Cerebellar cortex (tissue), 1 donor: ENCODE results near the gene NF1.
"Not testable (repeated sequence)": the region's sequence is repeated elsewhere in the genome, so short reads cannot be mapped to it uniquely, and the experiment has no call there.

Source experiments
- DNase-seq: peaks from one replicate; pipeline ENCODE4 v3.0.0-alpha.2; 2015; ENCODE audit warnings: low spot score

NF1 gene

DNA sequence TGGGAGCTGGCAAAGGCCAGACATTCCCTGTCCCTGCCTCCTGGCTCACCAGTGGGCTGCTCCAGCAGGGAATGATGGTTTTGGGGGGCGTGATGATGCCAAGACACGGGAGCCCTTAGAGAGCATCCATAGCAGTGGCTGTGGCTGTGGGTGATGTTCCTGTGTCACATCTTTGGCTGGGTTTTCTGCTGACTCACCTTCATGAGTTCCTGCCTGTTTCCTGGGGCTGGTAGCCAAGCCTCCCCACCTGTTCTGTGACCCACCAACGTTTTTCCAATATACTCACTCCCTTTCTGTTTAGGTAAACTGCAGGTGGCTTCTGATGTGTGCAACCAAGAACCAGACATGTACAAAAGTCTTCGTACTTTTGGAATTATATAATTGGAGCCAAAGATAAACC, 16.5 kb upstream of the NF1 start:
- peak; percentile 61 for DNase-seq

DNA sequence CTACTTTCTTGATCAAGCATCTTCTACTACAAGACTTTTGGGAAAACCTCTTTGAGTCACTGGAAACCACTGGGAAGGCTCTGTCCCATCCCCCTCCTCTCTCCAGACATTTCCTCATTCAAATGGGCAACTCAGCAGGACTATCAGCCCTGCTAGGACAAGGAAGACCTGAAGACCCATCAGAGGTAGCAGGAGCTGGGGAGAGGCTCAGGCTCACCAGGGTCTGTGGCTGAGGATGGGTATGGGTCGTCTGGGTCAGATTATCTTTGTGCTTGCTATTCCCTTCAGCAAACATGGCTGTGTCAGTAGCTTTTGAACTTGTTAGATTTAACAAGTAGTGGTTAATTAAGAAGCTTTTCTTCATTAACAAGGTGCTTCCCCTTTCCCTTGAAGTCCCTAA, 15.0 kb upstream of the NF1 start:
- no peak for DNase-seq

- DNase-seq = no peak
Observed at GRCh38 chr17:31085563-31085962, 9.2 kb upstream of the NF1 start.

- DNase-seq = no peak
Observed at GRCh38 chr17:31089471-31089870, 5.3 kb upstream of the NF1 start.

GRCh38 chr17:31090650-31091049, 4.1 kb upstream of the NF1 start:
- not testable (repeated sequence) for DNase-seq

DNA sequence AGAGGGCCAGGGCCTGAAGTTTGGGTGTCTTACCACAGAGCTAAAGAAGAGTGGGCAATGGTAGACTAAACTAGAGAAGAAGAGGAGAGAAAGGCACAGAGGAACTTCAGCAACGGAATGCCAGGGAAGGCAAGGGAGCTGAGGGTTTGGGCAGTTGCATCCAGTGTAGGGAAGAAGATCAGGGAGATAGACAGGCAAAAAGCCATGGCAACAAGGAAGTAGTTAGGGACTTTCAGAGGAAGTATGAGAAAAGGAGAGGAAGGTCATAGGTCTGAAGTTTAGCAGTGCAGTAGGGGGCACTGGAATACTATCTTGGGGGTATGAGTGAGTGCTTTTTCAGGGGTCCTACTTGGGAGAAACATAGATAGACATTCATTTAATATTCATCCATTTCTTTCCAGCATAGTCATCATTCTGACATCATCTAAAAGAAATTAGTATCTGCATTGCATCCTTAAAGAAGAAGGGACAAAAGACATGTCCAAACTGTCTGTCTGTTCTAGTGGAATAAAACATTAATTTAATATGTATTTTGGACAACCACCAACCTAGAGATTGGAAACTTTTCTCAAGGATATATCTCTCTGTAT, 2.2 kb upstream of the NF1 start:
- DNase-seq = no peak

DNA sequence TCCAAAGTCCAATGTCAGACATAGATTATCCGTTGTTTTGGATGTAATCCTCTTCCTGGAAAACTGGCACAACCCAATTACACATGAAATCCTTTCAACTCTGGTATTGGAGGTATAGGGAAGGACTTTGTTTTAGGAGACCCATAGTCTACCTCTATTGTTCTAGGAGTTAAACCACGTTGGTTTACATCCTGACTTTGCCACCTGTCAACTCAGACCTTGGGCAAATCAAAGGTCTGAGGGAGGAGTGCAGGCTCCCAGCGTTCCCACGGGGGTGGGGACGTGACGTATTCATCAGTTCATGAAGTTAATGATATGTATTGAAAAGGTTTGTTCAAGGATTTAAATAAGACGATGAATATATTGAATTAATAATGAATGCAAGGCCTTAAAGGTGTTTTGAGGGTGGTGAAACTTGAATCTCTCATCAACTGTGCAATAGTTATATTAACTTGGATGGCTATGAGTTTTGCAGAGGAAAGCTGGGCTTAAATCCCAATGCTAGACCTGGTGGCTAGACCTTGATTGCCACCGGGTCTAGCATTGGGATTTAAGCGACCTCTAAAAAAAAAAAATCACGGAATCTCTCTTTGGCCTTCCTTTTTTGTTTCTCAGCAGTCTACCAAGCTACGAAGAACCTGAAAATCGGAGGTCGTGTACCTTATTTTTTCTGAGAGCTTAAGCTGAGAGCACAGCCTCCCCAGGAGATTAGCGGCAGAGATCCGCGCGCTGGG, 744 bp upstream of the NF1 start:
- DNase-seq = no peak

DNA sequence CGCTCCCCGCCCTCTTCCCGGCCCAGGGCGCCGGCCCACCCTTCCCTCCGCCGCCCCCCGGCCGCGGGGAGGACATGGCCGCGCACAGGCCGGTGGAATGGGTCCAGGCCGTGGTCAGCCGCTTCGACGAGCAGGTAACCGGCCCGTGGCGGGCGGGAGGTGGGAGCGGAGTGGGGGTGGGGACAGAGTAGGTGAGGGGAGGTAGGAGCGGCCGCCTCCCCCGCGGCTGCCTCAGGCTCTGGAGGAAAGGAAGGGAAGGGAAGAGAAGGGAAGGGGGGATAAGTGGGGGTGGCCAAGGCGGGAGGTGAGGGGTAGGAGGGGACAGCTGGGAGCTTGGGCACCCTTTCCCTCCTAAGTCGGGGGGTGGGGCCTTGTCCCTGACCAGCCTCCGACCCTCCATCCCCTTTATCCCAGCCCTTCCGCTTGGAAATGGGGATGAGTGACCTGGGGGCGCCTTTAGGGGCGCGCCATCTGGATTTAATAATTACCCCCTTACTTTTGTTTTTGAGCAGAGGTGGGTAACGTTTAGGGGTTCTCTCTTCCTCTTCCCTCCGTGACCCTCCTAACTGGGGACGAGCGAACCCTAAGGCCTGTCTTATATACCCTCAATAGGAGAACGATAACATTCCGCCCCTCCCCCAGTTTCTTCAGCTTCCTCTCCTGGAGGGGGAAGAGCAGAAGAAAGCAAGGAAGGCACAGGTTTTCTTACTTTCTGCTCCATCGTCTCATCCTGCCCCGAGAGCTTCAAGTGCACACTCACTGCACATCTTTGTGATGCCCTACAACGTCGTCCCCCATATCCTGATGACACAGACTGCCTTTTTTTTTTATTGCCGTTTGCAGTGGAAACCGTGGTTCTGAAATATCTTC, 694 bp downstream of the NF1 start:
- peak; percentile 64 for DNase-seq

DNA sequence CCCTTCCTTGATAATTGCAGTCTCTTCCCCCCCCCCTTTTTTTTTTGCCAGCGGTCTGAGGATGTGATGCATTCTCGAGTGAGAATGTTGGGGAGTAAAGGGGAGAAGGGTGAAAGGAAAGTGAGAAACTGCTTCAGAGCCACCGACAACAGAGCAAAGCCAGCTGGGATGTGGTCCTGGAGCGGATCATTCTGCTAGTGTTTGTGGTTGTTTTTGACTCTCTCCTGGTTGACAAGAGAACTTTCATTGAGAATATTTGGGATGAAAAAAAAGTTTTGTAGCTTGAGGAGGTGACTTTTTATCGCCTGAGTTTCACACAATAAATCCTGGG, 1.3 kb downstream of the NF1 start:
- peak; percentile 40 for DNase-seq

GRCh38 chr17:31099016-31099415, 4.2 kb downstream of the NF1 start:
- no peak for DNase-seq

- no peak for DNase-seq
Observed at GRCh38 chr17:31100840-31101459, 6.2 kb downstream of the NF1 start.

DNA sequence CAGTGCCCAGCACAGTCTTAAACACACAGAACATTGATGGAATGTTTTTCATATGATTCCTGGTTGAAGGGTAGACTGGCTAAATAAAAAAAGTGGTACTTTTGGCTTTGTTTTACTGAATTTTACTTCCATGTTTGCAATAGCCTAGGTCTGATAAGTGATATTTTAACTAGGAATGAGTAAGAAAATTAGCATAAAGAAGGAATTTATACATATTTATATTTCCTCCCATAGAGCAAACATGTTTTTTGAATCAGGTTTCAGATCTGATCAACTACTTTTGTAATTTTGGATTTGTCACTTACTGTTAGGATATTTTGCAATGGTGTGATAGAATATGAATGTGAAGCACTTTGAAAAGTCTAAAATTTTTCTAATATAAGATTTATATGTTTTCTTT, 7.2 kb downstream of the NF1 start:
- DNase-seq = no peak

- no peak for DNase-seq
Observed at GRCh38 chr17:31105991-31106390, 11.2 kb downstream of the NF1 start.

GRCh38 chr17:31111183-31111582, 16.4 kb downstream of the NF1 start:
- no peak for DNase-seq

DNA sequence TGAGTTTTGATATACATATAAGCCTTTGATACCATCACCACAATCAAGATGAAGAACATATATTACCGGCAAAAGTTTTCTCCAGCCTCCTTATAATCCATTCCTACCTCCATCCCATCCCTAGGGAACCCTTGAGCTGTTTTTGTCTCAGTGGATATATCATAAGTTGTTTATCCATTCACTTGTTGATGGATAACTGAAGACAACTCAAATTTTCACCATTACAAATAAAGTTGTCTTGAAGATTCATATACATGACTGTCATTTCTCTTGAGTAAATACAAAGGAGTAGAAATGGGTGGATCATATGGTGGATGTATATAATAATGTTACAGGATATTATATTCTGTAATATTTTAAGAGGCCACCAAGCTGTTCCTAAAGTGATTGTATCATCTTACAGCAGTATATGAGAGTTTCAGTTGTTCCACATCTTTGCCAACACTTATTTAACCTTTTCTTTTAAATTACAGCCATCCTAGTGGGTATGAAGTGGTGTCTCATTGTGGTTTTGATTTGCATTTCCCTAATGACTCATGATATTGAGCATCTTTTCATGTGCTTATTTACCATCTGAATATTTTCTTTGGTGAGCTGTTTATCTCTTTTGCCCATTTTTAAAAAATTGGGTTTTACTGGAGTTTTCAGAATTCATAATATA, 17.4 kb downstream of the NF1 start:
- DNase-seq = no peak

- not testable (repeated sequence) for DNase-seq
Observed at GRCh38 chr17:31113368-31113767, 18.6 kb downstream of the NF1 start.

GRCh38 chr17:31113939-31114338, 19.2 kb downstream of the NF1 start:
- DNase-seq = no peak

DNA sequence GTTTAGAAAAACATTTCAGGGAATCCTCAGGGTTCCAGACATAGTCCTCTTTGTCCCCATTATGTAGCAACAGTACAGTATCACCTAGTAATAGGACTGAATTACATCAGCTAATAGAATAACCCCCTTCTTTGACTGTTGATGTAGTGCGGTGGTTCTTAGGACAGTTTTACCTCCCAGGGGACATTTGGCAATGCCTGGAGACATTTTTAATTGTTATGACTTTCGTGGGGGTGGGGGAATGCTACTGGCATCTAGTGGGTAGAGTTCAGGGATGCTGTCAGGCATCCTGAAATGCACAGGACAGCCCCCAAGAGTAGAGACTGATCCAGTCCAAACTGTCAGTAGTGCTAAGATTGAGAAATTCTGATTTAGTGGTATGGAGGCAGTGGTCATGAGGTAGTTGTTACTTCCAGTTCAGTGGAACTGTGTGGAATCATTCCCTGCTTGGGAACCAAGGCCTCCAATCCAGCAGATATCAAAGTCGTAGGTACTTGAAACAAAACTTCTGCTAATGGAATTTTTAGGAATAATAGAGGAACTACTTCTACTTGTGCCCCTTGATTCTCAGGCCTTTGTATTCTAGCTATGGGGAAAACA, 20.3 kb downstream of the NF1 start:
- DNase-seq = no peak

- no peak for DNase-seq
Observed at GRCh38 chr17:31116167-31116566, 21.4 kb downstream of the NF1 start.

DNA sequence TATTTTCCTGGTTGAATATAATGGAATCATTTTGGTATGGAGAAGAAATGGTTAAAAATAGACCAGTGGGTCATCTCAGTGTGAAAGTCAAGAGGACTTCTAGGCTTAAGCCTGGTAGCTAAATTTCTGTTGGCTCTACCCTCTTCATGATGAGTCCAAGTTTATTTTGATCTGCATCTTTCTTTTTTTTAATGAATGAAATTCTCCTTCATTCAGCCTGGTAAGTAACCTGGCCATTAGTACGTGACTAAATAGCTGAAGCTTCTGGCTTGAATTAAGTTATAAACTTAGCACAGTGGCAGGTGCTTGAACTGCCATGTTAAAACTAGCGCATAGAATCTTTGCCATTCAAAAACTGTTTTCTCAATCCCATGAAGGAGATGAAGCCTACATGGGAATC, 28.0 kb downstream of the NF1 start:
- no peak for DNase-seq

GRCh38 chr17:31126318-31126717, 31.5 kb downstream of the NF1 start:
- no peak for DNase-seq

GRCh38 chr17:31128241-31128640, 33.5 kb downstream of the NF1 start:
- no peak for DNase-seq
